GM19043 (cell line): ENCODE results near the gene NCS1.

Experiments used
- ATAC-seq: cut with Tn5 transposase; IDR thresholded peaks from one replicate; pipeline ENCODE4 v1.9.1; 2021; ENCODE audit warnings: low read depth; ENCODE audit not compliant: unreplicated experiment

The NCS1 gene

GRCh38 chr9:130209422-130209821 lies 37.2 kb downstream of the NCS1 start:
- ATAC-seq = no peak

DNA sequence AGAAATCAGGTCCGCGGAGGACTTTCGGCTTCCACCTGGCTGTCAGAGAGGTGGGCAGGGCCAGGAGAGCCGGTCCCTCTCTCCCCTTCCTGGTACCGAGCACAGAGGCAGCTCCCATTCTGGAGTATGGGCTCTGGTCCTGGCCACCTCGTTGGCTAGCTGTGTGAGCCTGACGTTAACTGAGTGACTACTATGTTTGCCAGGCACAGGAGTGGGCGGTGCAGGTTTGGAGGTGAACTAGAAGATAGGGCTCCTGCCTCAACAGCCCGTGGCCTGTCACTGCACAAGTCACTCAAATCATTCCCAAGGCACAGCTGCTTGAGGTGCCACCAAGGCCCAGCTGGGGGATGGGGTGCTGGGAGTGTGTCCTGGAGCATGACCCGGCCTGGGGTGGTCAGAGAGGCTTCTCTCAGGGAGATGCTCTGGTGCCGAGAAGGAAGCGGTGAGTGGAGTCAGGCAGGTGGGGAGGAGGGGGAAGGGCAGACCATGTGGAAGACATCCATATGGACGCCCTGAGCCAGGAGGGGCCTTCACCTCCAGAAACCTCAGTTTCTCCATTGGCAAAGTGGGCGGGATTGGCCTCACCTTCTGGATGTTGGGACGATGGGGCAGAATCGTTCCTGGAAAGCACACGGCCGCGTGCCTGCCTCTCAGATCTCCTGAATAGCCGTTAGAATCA lies 39.5 kb downstream of the NCS1 start:
- ATAC-seq = no peak

GRCh38 chr9:130212543-130213297 lies 40.5 kb downstream of the NCS1 start:
- ATAC-seq = no peak

DNA sequence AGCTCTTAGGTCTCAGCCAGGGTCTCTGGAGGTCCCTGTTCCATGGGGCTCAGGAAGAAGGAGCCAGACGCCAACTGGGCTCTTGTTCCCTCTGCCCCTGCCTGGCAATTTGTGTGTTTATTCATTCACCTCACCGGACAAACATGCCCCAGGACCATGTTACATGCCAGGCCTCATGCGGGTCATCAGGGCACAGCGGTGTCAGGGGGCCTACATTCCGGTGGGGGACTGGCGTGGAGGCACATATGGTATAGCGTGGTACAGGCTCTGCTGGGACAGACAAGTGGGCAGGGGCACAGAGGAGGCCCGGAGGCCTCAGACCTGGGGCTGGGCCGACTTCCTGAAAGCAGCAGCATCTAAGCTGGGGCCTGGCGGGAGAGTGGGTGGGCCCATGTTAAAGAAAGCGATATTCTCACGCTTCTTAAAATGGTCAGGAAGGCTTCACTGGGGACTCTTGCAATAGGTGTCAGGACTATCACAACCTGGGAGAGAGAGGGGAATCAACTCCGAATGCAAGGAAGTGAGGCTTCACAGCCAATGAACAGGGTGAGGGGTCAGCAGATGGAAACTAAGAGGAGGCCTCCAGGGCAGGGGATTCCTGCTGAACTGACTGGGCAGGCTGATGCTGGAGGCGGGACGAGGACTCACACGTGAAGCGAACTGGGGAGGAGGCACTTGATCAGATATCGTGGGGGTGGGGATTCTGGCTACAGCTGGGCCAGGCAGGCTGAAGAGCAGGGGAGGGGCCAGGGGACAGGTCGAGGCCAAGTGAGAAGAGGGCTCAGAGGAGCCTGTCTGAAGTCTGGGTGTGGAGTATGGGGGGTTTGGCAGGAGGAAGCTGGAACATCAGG lies 41.9 kb downstream of the NCS1 start:
- ATAC-seq = no peak

GRCh38 chr9:130214776-130215340 lies 42.7 kb downstream of the NCS1 start:
- no peak for ATAC-seq

- no peak for ATAC-seq
These were observed 43.3 kb downstream of the NCS1 start for GRCh38 chr9:130215341-130216119.

DNA sequence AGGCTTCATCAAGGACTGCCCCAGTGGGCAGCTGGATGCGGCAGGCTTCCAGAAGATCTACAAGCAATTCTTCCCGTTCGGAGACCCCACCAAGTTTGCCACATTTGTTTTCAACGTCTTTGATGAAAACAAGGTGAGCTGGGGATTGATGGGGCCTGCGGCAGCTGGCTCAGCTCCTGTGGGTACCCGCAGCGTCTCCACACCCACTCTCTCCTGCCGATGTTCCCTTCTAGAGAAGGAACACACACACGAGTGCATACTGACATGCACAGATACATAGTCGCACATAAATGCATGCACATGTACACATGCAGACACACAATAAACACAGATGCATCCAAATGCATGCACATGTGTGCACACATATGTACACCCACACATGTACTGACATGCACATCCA lies 45.6 kb downstream of the NCS1 start:
- no peak for ATAC-seq

- no peak for ATAC-seq
These were observed 47.5 kb downstream of the NCS1 start for GRCh38 chr9:130219661-130220096.

GRCh38 chr9:130220352-130220751 lies 48.1 kb downstream of the NCS1 start:
- no peak for ATAC-seq

DNA sequence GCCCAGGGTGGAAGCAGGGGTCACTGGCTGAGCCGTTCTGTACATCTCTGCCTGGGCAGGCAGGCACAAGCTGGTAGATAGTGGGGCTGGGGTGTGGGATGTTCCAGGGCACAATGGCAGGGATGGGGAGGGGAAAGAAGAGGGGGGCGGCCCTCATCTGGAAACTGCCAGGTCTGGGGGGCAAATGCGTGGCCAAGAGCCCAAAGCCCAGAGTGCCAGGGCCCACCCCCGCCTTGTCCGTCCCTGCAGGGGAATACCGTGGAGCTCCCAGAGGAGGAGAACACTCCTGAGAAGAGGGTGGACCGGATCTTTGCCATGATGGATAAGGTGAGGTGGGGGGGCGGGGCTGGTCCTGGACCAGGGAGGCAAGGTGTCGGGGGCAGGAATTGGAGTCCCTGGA lies 50.6 kb downstream of the NCS1 start:
- ATAC-seq = no peak

- ATAC-seq = no peak
These were observed 52.9 kb downstream of the NCS1 start for GRCh38 chr9:130225071-130225470.

- ATAC-seq = no peak
These were observed 53.4 kb downstream of the NCS1 start for GRCh38 chr9:130225586-130225985.

GRCh38 chr9:130226112-130226511 lies 53.9 kb downstream of the NCS1 start:
- no peak for ATAC-seq

- ATAC-seq = no peak
These were observed 55.6 kb downstream of the NCS1 start for GRCh38 chr9:130227833-130228232.

- ATAC-seq = no peak
These were observed 57.6 kb downstream of the NCS1 start for GRCh38 chr9:130229759-130230158.

- no peak for ATAC-seq
These were observed 58.4 kb downstream of the NCS1 start for GRCh38 chr9:130230631-130231030.

DNA sequence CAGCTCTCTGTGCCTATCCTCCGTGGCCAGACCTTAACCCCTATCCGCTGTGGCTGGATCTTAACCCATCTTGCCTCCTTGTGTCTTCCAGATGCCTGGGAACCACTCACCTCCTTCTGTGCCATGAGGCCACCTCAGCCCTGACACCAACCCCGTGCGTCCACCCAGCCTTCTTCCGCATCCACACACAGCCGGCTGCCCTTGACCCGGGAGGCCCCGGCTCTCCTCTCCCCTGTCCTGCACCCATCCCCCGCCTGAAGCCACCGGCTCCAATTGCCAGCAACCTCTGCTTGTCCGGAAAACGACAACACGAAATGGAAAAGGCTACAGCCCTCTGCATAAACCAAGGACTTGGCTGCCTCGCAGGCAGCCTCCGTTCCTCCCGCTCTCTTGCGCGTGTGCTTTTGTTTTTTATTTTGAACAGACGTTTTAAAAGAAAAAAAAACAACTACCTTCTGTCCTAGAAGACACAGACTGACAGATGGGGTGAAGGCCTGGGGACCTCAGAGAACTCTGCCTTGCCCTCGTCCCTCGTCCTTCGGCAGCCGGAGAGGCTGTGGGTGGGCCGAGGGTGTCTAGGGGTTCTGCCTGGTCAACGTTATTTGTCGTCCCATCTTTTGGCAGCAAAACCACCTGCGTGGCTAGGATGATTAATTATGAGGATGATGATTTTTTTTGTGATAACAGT lies 60.8 kb downstream of the NCS1 start:
- no peak for ATAC-seq

- no peak for ATAC-seq
These were observed 61.4 kb downstream of the NCS1 start for GRCh38 chr9:130233587-130233945.

DNA sequence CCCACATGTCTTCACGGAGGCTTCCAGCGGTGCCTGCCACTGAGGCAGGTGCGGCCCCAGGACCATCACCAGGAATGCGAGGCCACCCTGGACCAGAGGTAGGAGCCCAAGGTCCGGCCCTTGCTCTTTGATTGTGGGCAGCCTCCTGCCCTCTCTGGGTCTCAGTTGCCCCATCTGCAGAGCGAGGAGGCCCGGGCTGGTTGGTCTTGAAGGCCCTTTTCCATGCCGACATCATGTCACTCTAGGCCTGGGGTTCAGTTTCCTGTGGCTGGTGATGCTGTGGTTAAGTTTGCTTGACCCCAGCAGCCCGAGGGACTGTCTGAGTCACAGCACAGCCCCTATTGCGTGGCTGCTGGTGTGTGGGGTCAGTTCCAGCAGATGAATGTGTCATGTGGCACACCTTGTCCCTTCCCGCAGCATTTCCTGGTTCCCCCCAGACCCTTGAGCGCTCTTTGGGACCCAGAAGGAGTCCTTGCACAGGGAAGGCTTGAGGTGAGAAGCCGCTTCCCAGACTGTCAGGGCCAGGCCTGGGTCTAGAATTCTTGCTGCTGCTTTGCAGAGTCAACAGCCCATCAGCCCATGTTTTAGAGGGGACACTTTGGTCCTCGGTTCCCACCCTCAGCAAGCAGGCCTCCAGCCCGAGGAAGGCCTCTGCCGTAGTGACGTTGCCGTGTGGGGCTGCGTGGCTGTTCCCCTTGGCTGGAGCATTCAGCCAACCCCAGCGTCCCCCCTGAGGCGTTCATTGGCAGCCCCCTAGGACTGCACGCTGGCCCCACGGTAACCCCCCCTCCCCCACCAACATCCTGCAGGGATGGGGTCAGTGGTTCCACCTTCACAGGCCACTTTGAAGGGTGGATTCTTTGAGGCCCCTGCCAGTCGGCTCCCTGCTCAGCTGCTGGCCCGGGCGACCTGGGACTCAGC lies 62.4 kb downstream of the NCS1 start:
- ATAC-seq = no peak
